HUES48 (cell line): ENCODE measurements around the gene CYP27A1.

Source experiments
- H3K27ac ChIP-seq: one replicate; pipeline ENCODE4 v1.7.0; 2013; ENCODE audit warnings: low read depth, low read length, inconsistent platforms
- H3K27me3 ChIP-seq: 2 replicates; pipeline ENCODE4 v1.6.1; 2013; ENCODE audit warnings: mild to moderate bottlenecking, low read length; ENCODE audit not compliant: control insufficient read depth, insufficient read depth
- H3K36me3 ChIP-seq: 2 replicates; pipeline ENCODE4 v1.6.1; 2013; ENCODE audit warnings: low read length; ENCODE audit not compliant: control insufficient read depth, insufficient read depth
- H3K4me1 ChIP-seq: 2 replicates; pipeline ENCODE4 v1.6.1; 2013; ENCODE audit warnings: mild to moderate bottlenecking, low read length; ENCODE audit not compliant: control insufficient read depth, insufficient read depth
- H3K4me3 ChIP-seq: 2 replicates; pipeline ENCODE4 v1.5.1; 2013; ENCODE audit warnings: mild to moderate bottlenecking, low read depth, low read length
- H3K9ac ChIP-seq: 2 replicates; pipeline ENCODE4 v1.6.1; 2013; ENCODE audit warnings: mild to moderate bottlenecking, low read depth, low read length, moderate library complexity
- H3K9me3 ChIP-seq: 2 replicates; pipeline ENCODE4 v1.6.1; 2013; ENCODE audit warnings: low read length; ENCODE audit not compliant: control insufficient read depth, insufficient read depth

CYP27A1 gene

GRCh38 chr2:218781691-218782527, at the start of gene CYP27A1:
TSS of gene CYP27A1 (plus strand) at chr2:218782147. CDS start at chr2:218782183, 36 bp downstream.
- H3K4me1 ChIP-seq = peaks cover 4% of the 10 kb centered on the region; the same call in 1 of the 2 replicates
- peaks cover 36% of the 10 kb centered on the region for H3K27me3 ChIP-seq
- peak within 1 kb of the TSS; percentile 71 for H3K4me3 ChIP-seq
- peak within 1 kb of the TSS; percentile 61 for H3K9ac ChIP-seq
- peak within 1 kb of the TSS; percentile 21 for H3K27ac ChIP-seq
- H3K9me3 ChIP-seq = peaks cover 6% of the 10 kb centered on the region; the same call in 1 of the 2 replicates
- no peaks in the 10 kb centered on the region for H3K36me3 ChIP-seq

- H3K9ac ChIP-seq = no peak overlapping the region
- no peak overlapping the region for H3K4me3 ChIP-seq
- peaks cover 21% of the 10 kb centered on the region for H3K36me3 ChIP-seq
- peak overlapping the region; percentile 95 for H3K27ac ChIP-seq
- H3K27me3 ChIP-seq = no peaks in the 10 kb centered on the region
- H3K4me1 ChIP-seq = peaks cover 17% of the 10 kb centered on the region
- H3K9me3 ChIP-seq = no peaks in the 10 kb centered on the region
These were observed 49.2 kb upstream of the CYP27A1 start for GRCh38 chr2:218732761-218733158.

GRCh38 chr2:218733171-218734021, 48.6 kb upstream of the CYP27A1 start:
- Histone ChIP-seq H3K9me3 (no peaks in the 10 kb centered on the region), H3K27ac (no peak overlapping the region), H3K27me3 (no peaks in the 10 kb centered on the region), H3K9ac (no peak overlapping the region), H3K4me1 (peaks cover 17% of the 10 kb centered on the region), H3K4me3 (no peak overlapping the region), H3K36me3 (peaks cover 24% of the 10 kb centered on the region)

- Histone ChIP-seq H3K36me3 (peaks cover 32% of the 10 kb centered on the region), H3K27ac (no peak overlapping the region), H3K4me1 (peaks cover 17% of the 10 kb centered on the region), H3K4me3 (no peak overlapping the region), H3K9ac (no peak overlapping the region), H3K27me3 (no peaks in the 10 kb centered on the region), H3K9me3 (no peaks in the 10 kb centered on the region)
These were observed 47.6 kb upstream of the CYP27A1 start for GRCh38 chr2:218734190-218734975.

GRCh38 chr2:218736531-218736930, 45.4 kb upstream of the CYP27A1 start:
- no peaks in the 10 kb centered on the region for H3K27me3 ChIP-seq
- H3K4me3 ChIP-seq = no peak overlapping the region
- peaks cover 50% of the 10 kb centered on the region for H3K36me3 ChIP-seq
- no peak overlapping the region for H3K9ac ChIP-seq
- no peak overlapping the region for H3K27ac ChIP-seq
- H3K9me3 ChIP-seq = no peaks in the 10 kb centered on the region
- H3K4me1 ChIP-seq = peaks cover 14% of the 10 kb centered on the region

- no peak overlapping the region for H3K27ac ChIP-seq
- H3K4me3 ChIP-seq = no peak overlapping the region
- H3K4me1 ChIP-seq = no peaks in the 10 kb centered on the region
- H3K9me3 ChIP-seq = no peaks in the 10 kb centered on the region
- H3K9ac ChIP-seq = no peak overlapping the region
- peaks cover 98% of the 10 kb centered on the region for H3K36me3 ChIP-seq
- H3K27me3 ChIP-seq = no peaks in the 10 kb centered on the region
These were observed 38.9 kb upstream of the CYP27A1 start for GRCh38 chr2:218743068-218743467.

- Histone ChIP-seq H3K4me3 (no peak overlapping the region), H3K36me3 (peaks cover 96% of the 10 kb centered on the region), H3K27me3 (no peaks in the 10 kb centered on the region), H3K27ac (no peak overlapping the region), H3K9me3 (no peaks in the 10 kb centered on the region), H3K4me1 (no peaks in the 10 kb centered on the region), H3K9ac (no peak overlapping the region)
These were observed 37.3 kb upstream of the CYP27A1 start for GRCh38 chr2:218744615-218745014.

GRCh38 chr2:218745160-218745558, 36.8 kb upstream of the CYP27A1 start:
- Histone ChIP-seq H3K4me1 (no peaks in the 10 kb centered on the region), H3K27ac (no peak overlapping the region), H3K4me3 (no peak overlapping the region), H3K36me3 (peaks cover 96% of the 10 kb centered on the region), H3K27me3 (no peaks in the 10 kb centered on the region), H3K9ac (no peak overlapping the region), H3K9me3 (no peaks in the 10 kb centered on the region)

- Histone ChIP-seq H3K27me3 (no peaks in the 10 kb centered on the region), H3K36me3 (peaks cover 96% of the 10 kb centered on the region), H3K9me3 (no peaks in the 10 kb centered on the region), H3K4me3 (no peak overlapping the region), H3K27ac (no peak overlapping the region), H3K9ac (no peak overlapping the region), H3K4me1 (no peaks in the 10 kb centered on the region)
These were observed 36.1 kb upstream of the CYP27A1 start for GRCh38 chr2:218745559-218746469.

GRCh38 chr2:218746470-218746795, 35.5 kb upstream of the CYP27A1 start:
- no peaks in the 10 kb centered on the region for H3K27me3 ChIP-seq
- H3K27ac ChIP-seq = no peak overlapping the region
- H3K4me3 ChIP-seq = no peak overlapping the region
- H3K9me3 ChIP-seq = no peaks in the 10 kb centered on the region
- H3K4me1 ChIP-seq = no peaks in the 10 kb centered on the region
- H3K36me3 ChIP-seq = peaks cover 96% of the 10 kb centered on the region
- no peak overlapping the region for H3K9ac ChIP-seq
